Stimulated activated CD8-positive, alpha-beta memory T cell treated with anti-CD3 and anti-CD28 coated beads, Interleukin-12 subunit alpha, Interleukin-12 subunit beta, amount 100 ng/mL, for 4 hours (primary cell): ENCODE data around the gene NUP214.
"Not testable (repeated sequence)": the region's sequence is repeated elsewhere in the genome, so short reads cannot be mapped to it uniquely, and the experiment has no call there.

Experiments
- DNase-seq: peaks from one replicate; pipeline ENCODE4 v3.0.0-alpha.2; 2020; ENCODE audit warnings: low read depth

The NUP214 gene

GRCh38 chr9:131096269-131097125 is 28.9 kb upstream of the NUP214 start, which contains the start of gene AIF1L:
TSS of gene AIF1L (plus strand) at chr9:131096531. CDS start at chr9:131096630, 99 bp downstream.
- DNase-seq = no peak

GRCh38 chr9:131097126-131097947 is 28.0 kb upstream of the NUP214 start:
- DNase-seq = no peak

DNA sequence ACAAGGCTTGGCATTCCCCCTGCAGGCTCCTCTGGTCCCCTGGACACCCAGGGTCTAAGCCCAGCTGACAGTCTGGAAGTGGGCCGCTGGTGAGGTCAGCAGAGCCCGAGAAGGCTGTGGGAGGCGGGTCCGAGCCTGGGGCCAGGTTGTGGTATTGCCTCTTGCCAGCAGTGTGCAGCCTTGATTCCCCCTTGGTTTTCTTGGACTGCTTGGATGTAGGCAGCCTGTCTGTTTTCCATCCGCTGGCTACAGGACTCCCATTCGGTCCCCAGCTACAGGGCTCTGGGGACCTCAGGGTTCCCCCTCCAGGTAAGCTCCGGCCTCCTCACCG is 27.5 kb upstream of the NUP214 start:
- DNase-seq = no peak

DNA sequence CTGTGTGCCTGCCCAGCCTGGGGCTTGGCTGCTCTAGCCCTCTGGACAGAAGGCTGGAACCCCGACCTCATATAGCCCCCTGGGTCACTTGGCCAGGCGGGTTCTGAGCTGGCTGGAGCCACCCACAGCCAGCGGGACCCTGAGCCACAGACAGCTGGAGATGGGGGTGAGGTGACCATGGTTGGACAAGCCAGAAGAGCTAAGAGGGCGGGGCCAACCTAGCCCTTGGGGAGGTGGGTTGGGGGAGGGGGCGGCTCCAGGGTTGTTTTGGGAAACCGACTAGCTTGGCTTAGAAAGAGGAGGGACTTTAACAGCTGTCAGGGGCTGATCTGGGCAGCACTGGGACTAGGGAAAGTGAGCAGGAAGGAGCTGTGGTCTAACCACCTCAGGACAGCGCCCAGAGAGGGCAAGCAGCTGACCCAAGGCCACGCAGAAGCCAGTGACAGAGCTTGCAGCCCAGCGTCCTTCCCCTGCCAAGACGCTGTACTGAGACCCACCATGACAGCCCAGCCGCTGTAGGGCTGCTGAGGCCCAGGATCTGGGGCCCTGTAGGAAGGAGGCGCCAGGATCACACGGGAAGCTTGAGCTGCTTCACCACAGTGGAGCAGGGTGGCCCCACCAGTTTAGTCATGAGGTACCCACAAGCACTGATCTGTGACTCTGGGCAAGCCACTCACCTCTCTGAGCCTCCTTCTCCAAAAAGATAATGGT is 26.8 kb upstream of the NUP214 start:
- no peak for DNase-seq

DNA sequence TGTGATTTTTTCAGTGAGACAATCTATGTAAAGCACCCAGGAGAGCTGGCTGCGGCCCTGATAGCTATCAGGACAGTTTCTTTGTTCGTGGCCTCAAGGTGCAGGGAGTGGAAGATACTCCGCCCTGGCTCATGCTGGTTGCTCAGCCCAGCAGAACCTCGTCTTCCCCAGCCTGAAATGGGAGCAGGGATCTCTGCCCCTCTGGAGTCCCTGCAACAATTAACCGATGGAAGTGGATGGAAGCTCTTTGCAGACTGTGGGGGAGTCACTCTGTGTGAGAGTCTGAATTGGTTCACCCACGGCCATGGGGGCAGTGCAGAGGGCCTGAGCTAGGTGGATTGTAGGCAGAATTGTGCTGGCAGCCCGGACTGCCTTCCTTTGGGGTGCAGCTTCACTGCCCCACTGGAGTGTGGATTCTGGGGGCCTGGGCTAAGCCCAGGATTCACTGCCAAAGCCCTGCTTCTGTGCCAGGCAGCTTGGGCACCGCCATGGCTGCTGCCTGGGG is 26.2 kb upstream of the NUP214 start:
- DNase-seq = no peak

DNA sequence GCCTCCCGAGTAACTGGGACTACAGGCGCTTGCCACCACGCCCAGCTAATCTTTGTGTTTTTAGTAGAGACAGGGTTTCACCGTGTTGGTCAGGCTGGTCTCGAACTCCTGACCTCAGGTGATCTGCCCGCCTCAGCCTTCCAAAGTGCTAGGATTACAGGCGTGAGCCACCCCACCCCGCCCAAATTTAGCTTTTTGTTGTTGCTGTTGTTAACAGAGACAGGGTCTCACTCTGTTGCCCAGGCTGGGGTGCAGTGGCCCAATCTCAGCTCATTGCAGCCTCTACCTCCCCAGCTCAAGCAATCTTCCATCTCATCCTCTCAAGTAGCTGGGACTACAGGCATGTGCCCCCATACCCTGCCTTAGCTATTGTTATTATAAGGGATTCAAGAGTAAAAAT is 25.5 kb upstream of the NUP214 start:
- DNase-seq = not testable (repeated sequence)

DNA sequence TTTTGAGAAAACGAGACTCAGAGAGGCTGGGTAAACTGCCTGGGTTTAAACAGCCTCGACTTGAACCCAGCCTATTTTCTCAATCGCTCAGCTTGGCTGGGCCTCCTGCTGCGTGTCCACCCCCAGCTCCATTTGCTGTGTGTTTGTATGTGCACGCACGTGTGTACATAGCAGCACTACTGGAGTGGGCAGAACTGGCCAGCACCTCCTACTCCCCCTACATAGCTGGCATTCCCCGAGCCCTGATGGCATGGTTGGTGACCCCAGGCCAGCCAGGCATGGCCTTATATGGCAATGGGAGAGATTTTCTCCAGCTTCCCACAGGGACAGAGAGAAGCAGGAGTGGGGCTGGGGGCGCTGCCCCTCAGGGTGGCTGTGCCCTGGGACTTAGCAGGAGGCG is 24.9 kb upstream of the NUP214 start:
- DNase-seq = no peak

GRCh38 chr9:131101207-131101964 is 24.0 kb upstream of the NUP214 start:
- DNase-seq = no peak

GRCh38 chr9:131103024-131103423 is 22.4 kb upstream of the NUP214 start:
- no peak for DNase-seq

- no peak for DNase-seq
Observed at GRCh38 chr9:131103535-131103934, 21.9 kb upstream of the NUP214 start.

- no peak for DNase-seq
Observed at GRCh38 chr9:131104016-131104740, 21.2 kb upstream of the NUP214 start.

DNA sequence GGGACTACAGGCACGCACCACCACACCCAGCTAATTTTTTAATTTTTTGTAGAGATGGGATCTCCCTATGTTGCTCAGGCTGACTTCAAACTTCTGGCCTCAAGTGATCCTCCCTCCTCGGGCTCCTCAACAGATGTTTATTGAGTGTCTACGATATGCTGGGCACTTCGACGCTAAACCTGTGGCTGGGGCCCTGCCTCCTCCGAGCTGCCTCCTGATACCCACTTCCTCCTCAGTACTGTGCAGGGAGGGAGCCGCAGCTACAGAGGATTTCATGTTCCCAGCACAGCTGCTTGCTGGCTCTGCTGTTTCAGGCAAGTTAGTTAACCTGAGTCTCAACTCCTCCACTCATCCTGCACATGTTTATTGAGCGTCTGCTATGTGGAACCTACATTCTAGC is 19.4 kb upstream of the NUP214 start:
- no peak for DNase-seq

GRCh38 chr9:131107760-131108159 is 17.6 kb upstream of the NUP214 start:
- DNase-seq = no peak

DNA sequence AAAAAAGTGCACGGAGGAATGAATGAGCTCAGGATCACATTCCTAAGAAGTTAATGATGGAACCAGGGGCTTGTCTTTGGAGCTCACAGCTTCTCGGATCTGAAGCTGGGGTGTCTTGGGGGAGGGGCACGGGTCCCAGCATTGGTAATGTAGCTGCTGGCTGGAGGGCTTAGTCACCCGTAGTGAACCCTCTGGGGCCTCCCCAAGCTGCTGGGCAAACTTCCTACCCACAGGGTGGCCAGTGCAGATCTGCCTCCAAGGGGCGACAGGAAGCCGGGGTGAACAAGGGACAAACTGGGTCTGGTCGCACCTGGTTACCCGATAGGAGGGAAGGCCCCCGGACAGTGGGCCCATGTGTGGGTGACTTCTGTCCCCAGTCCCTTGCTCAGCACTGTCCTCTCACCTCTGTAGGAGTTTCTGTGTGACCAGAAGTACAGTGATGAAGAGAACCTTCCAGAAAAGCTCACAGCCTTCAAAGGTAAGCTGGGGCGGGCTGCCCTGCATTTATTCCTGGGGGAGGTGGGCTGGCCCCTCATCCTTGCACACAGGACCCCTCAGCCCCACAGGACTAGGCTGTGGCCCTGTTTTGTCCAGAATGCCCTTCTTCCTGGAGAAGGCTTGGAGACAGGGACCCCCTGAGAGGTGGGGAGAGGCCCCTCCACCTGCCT is 14.1 kb upstream of the NUP214 start:
- DNase-seq = no peak

- no peak for DNase-seq
Observed at GRCh38 chr9:131111854-131112311, 13.5 kb upstream of the NUP214 start.

GRCh38 chr9:131112374-131113154 is 12.8 kb upstream of the NUP214 start:
- DNase-seq = no peak

DNA sequence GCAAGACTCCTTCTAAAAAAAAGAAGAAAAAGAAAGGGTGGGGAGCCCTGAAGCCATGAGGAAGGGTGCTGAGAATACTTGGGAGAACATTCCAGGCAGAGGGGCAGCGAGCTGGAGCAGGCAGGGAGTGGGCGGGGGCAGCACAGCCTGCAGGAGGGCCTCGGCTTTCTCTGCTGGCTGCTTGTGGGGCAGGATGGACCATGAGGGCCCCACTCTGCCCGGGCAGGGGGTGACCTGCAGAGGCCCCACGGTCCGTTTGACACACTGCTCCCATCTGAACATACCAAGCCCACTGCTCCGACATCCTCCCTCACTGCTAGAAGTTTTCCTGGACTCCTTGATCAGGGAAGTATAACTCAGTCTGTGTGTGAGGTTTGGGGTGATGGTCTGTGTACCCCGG is 11.7 kb upstream of the NUP214 start:
- DNase-seq = no peak

- DNase-seq = no peak
Observed at GRCh38 chr9:131114084-131114535, 11.3 kb upstream of the NUP214 start.

DNA sequence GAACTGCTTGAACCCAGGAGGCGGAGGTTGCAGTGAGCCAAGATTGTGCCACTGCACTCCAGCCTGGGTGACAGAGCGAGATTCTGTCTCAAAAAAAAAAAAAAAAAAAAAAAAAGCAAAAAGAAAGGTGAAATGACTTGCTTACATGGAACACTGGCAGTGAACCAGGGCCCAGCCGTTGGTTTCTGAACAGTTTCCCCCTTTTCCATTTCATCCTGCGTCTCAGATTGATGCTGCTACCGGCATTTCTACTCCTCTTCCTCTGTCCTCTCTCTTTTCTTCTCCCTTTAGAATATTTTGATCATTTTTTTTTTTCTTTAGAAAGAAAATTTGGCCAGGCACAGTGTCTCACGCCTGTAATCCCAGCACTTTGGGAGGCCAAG is 10.0 kb upstream of the NUP214 start:
- not testable (repeated sequence) for DNase-seq
